ENCODE measurements around the gene ADAM23. TPM values are rescaled to one million over a fixed set of nuclear protein-coding genes. Genes with fewer than 3 reads are reported as not detected.

Gene ADAM23
- total RNA-seq, 1 donor, result under 0.01 TPM

GRCh38 chr2:206614811-206615210, 171.5 kb downstream of the ADAM23 start:
- no peak overlapping the region for H3K4me2 ChIP-seq (ENCODE audit: insufficient read depth, low read length)
- peak; percentile 14 for DNase-seq (ENCODE audit: insufficient read length, low spot score, missing footprints)
- H3K27me3 ChIP-seq (ENCODE audit: insufficient read depth, low read length), result no peaks in the 10 kb centered on the region

GRCh38 chr2:206615417-206616089, 172.2 kb downstream of the ADAM23 start:
- Histone ChIP-seq H3K36me3 (ENCODE audit: insufficient read depth, low read length) (no peaks in the 10 kb centered on the region), H4K20me1 (ENCODE audit: insufficient read depth, low read length) (no peaks in the 10 kb centered on the region), H3K79me2 (ENCODE audit: insufficient read depth, low read length) (no peaks in the 10 kb centered on the region), H3K9me3 (ENCODE audit: low read depth, low read length) (no peaks in the 10 kb centered on the region), H3K27me3 (ENCODE audit: insufficient read depth, low read length) (no peaks in the 10 kb centered on the region), H3K4me2 (ENCODE audit: insufficient read depth, low read length) (no peak overlapping the region), H3K4me1 (ENCODE audit: insufficient read depth, low read length) (no peaks in the 10 kb centered on the region), H2AFZ (ENCODE audit: low read length) (no peak overlapping the region), H3K4me3 (ENCODE audit: insufficient read depth, low read length) (no peak overlapping the region), H3K27ac (ENCODE audit: low read depth, low read length) (no peak overlapping the region)
- no peak for TF ChIP-seq CTCF (IDR thresholded peaks at IDR 0.05; ENCODE audit: extremely low read depth, low read depth, low read length)
- DNase-seq (ENCODE audit: insufficient read length, low spot score, missing footprints), result peak; percentile 15

More at GRCh38 chr2:206614811-206615210, 171.5 kb downstream of the ADAM23 start:
- H4K20me1 ChIP-seq (ENCODE audit: insufficient read depth, low read length), result no peaks in the 10 kb centered on the region
- H3K9me3 ChIP-seq (ENCODE audit: low read depth, low read length), result no peaks in the 10 kb centered on the region
- no peak overlapping the region for H3K4me3 ChIP-seq (ENCODE audit: insufficient read depth, low read length)
- TF ChIP-seq CTCF (IDR thresholded peaks at IDR 0.05; ENCODE audit: extremely low read depth, low read depth, low read length), result no peak
- no peak overlapping the region for H3K27ac ChIP-seq (ENCODE audit: low read depth, low read length)
- H2AFZ ChIP-seq (ENCODE audit: low read length), result no peak overlapping the region
- no peaks in the 10 kb centered on the region for H3K79me2 ChIP-seq (ENCODE audit: insufficient read depth, low read length)
- H3K36me3 ChIP-seq (ENCODE audit: insufficient read depth, low read length), result no peaks in the 10 kb centered on the region
- H3K4me1 ChIP-seq (ENCODE audit: insufficient read depth, low read length), result no peaks in the 10 kb centered on the region

- Histone ChIP-seq H3K4me1 (ENCODE audit: insufficient read depth, low read length) (no peaks in the 10 kb centered on the region), H3K79me2 (ENCODE audit: insufficient read depth, low read length) (no peaks in the 10 kb centered on the region), H2AFZ (ENCODE audit: low read length) (no peak overlapping the region), H4K20me1 (ENCODE audit: insufficient read depth, low read length) (no peaks in the 10 kb centered on the region), H3K36me3 (ENCODE audit: insufficient read depth, low read length) (no peaks in the 10 kb centered on the region), H3K27me3 (ENCODE audit: insufficient read depth, low read length) (no peaks in the 10 kb centered on the region), H3K4me2 (ENCODE audit: insufficient read depth, low read length) (no peak overlapping the region), H3K27ac (ENCODE audit: low read depth, low read length) (no peak overlapping the region), H3K4me3 (ENCODE audit: insufficient read depth, low read length) (no peak overlapping the region), H3K9me3 (ENCODE audit: low read depth, low read length) (no peaks in the 10 kb centered on the region)
- DNase-seq (ENCODE audit: insufficient read length, low spot score, missing footprints), result no peak
- no peak for TF ChIP-seq CTCF (IDR thresholded peaks at IDR 0.05; ENCODE audit: extremely low read depth, low read depth, low read length)
These were observed 172.8 kb downstream of the ADAM23 start for GRCh38 chr2:206616151-206616550.

- no peaks in the 10 kb centered on the region for H3K4me1 ChIP-seq (ENCODE audit: insufficient read depth, low read length)
- no peaks in the 10 kb centered on the region for H4K20me1 ChIP-seq (ENCODE audit: insufficient read depth, low read length)
- no peak overlapping the region for H3K27ac ChIP-seq (ENCODE audit: low read depth, low read length)
- no peak for DNase-seq (ENCODE audit: insufficient read length, low spot score, missing footprints)
- H3K9me3 ChIP-seq (ENCODE audit: low read depth, low read length), result no peaks in the 10 kb centered on the region
- H3K27me3 ChIP-seq (ENCODE audit: insufficient read depth, low read length), result no peaks in the 10 kb centered on the region
- H3K4me3 ChIP-seq (ENCODE audit: insufficient read depth, low read length), result no peak overlapping the region
- H3K4me2 ChIP-seq (ENCODE audit: insufficient read depth, low read length), result no peak overlapping the region
- no peak overlapping the region for H2AFZ ChIP-seq (ENCODE audit: low read length)
- H3K36me3 ChIP-seq (ENCODE audit: insufficient read depth, low read length), result no peaks in the 10 kb centered on the region
- no peaks in the 10 kb centered on the region for H3K79me2 ChIP-seq (ENCODE audit: insufficient read depth, low read length)
- no peak for TF ChIP-seq CTCF (IDR thresholded peaks at IDR 0.05; ENCODE audit: extremely low read depth, low read depth, low read length)
These were observed 175.7 kb downstream of the ADAM23 start for GRCh38 chr2:206619011-206619410.
